Dedifferentiated amniotic fluid mesenchymal stem cell (primary cell): ENCODE results near the gene GLE1.
"Not testable (repeated sequence)": the region's sequence is repeated elsewhere in the genome, so short reads cannot be mapped to it uniquely, and the experiment has no call there.

ENCODE experiments used
- DNase-seq: peaks from one replicate; pipeline ENCODE4 v3.0.0-alpha.2; 2016; ENCODE audit errors: extremely low spot score

The GLE1 gene

GRCh38 chr9:128551657-128552152, 47.2 kb downstream of the GLE1 start:
- no peak for DNase-seq

GRCh38 chr9:128552153-128552743, 47.7 kb downstream of the GLE1 start, which contains the start of gene SPTAN1:
Gene SPTAN1, plus strand, starts transcription at chr9:128552587. Its CDS starts 14,154 bp downstream, at chr9:128566741.
- DNase-seq: peak; percentile 83

- no peak for DNase-seq
Observed at GRCh38 chr9:128552744-128553440, 48.4 kb downstream of the GLE1 start.

- DNase-seq: peak; percentile 81
Observed at GRCh38 chr9:128553728-128554127, 49.2 kb downstream of the GLE1 start.

- DNase-seq: peak; percentile 89
Observed at GRCh38 chr9:128554155-128554862, 49.8 kb downstream of the GLE1 start.

GRCh38 chr9:128555180-128555721, 50.7 kb downstream of the GLE1 start:
- peak; percentile 34 for DNase-seq

- no peak for DNase-seq
Observed at GRCh38 chr9:128556276-128556675, 51.8 kb downstream of the GLE1 start.

- no peak for DNase-seq
Observed at GRCh38 chr9:128556926-128557634, 52.6 kb downstream of the GLE1 start.

- peak; percentile 80 for DNase-seq
Observed at GRCh38 chr9:128558431-128559310, 54.2 kb downstream of the GLE1 start.

- no peak for DNase-seq
Observed at GRCh38 chr9:128565578-128565977, 61.1 kb downstream of the GLE1 start.

GRCh38 chr9:128568470-128569078, 64.1 kb downstream of the GLE1 start:
- no peak for DNase-seq

- peak; percentile 77 for DNase-seq
Observed at GRCh38 chr9:128575469-128575868, 71.0 kb downstream of the GLE1 start.

- no peak for DNase-seq
Observed at GRCh38 chr9:128575916-128576315, 71.4 kb downstream of the GLE1 start.

- DNase-seq: no peak
Observed at GRCh38 chr9:128577206-128577605, 72.7 kb downstream of the GLE1 start.

- no peak for DNase-seq
Observed at GRCh38 chr9:128579194-128579593, 74.7 kb downstream of the GLE1 start.

GRCh38 chr9:128580731-128581130, 76.2 kb downstream of the GLE1 start:
- DNase-seq: no peak

GRCh38 chr9:128585155-128585554, 80.6 kb downstream of the GLE1 start:
- not testable (repeated sequence) for DNase-seq

GRCh38 chr9:128586934-128587333, 82.4 kb downstream of the GLE1 start:
- not testable (repeated sequence) for DNase-seq

GRCh38 chr9:128587453-128587852, 82.9 kb downstream of the GLE1 start:
- DNase-seq: no peak

- DNase-seq: no peak
Observed at GRCh38 chr9:128588581-128589233, 84.2 kb downstream of the GLE1 start.
